ENCODE measurements around the gene LSM6.

Gene LSM6

GRCh38 chr4:146236216-146236615 is 60.7 kb downstream of the LSM6 start:
- intact Hi-C loops (cut with DNase I), result no loop called here
- no peak for DNase-seq

- DNase-seq, result no peak
- intact Hi-C loops (cut with DNase I), result no loop called here
Observed at GRCh38 chr4:146237092-146237491, 61.6 kb downstream of the LSM6 start.

- intact Hi-C loops (cut with DNase I), result no loop called here
- no peak for DNase-seq
Observed at GRCh38 chr4:146238107-146238506, 62.6 kb downstream of the LSM6 start.

All from head of caudate nucleus (tissue), 42 donors.